ENCODE results near the gene ABCD3. TPM values are rescaled to one million over a fixed set of nuclear protein-coding genes. Genes with fewer than 3 reads are reported as not detected.

ABCD3 gene
- total RNA-seq, 2 experiments from 2014 or later: 29.2 to 30.8 TPM

- CTCF ChIA-PET: interaction anchor here (1.0 kb wide), 1 partner anchor 16 kb away, joined by 6 read pairs; no protein-coding TSS in a partner anchor
- Mint-ChIP-seq H3K27me3 (ENCODE audit: low read depth) (peaks cover 15% of the 10 kb centered on the region), H3K27ac (no peak overlapping the region), H3K4me1 (ENCODE audit: low read depth) (peaks cover 1% of the 10 kb centered on the region), H3K36me3 (ENCODE audit: low read depth) (no peaks in the 10 kb centered on the region), H3K9me3 (no peaks in the 10 kb centered on the region), H3K4me3 (no peak overlapping the region)
- intact Hi-C loops (cut with micrococcal nuclease): loop anchor here (10.0 kb wide), 1 partner anchor 855 kb away; no protein-coding TSS in a partner anchor
- DNase-seq: no peak
Measured at GRCh38 chr1:94549706-94550105, 131.5 kb downstream of the ABCD3 start.

- Mint-ChIP-seq H3K4me1 (ENCODE audit: low read depth) (no peaks in the 10 kb centered on the region), H3K27ac (no peak overlapping the region), H3K36me3 (ENCODE audit: low read depth) (no peaks in the 10 kb centered on the region), H3K4me3 (no peak overlapping the region), H3K27me3 (ENCODE audit: low read depth) (peaks cover 17% of the 10 kb centered on the region), H3K9me3 (no peaks in the 10 kb centered on the region)
- CTCF ChIA-PET: interaction anchor here (0.6 kb wide), 1 partner anchor 493 kb away, joined by 3 read pairs; no protein-coding TSS in a partner anchor
- intact Hi-C loops (cut with micrococcal nuclease): no loop called here
- no peak for DNase-seq
Measured at GRCh38 chr1:94550396-94550795, 132.2 kb downstream of the ABCD3 start.

- peaks cover 17% of the 10 kb centered on the region for H3K27me3 Mint-ChIP-seq (ENCODE audit: low read depth)
- intact Hi-C loops (cut with micrococcal nuclease): no loop called here
- H3K4me1 Mint-ChIP-seq (ENCODE audit: low read depth): no peaks in the 10 kb centered on the region
- H3K4me3 Mint-ChIP-seq: no peak overlapping the region
- no peaks in the 10 kb centered on the region for H3K36me3 Mint-ChIP-seq (ENCODE audit: low read depth)
- no peak overlapping the region for H3K27ac Mint-ChIP-seq
- CTCF ChIA-PET: interaction anchor here (0.6 kb wide), 1 partner anchor 492 kb away, joined by 3 read pairs; no protein-coding TSS in a partner anchor
- DNase-seq: no peak
- no peaks in the 10 kb centered on the region for H3K9me3 Mint-ChIP-seq
Measured at GRCh38 chr1:94550800-94551241, 132.6 kb downstream of the ABCD3 start.

- no peak for DNase-seq
- CTCF ChIA-PET: no interaction called here
- H3K9me3 Mint-ChIP-seq: no peaks in the 10 kb centered on the region
- peaks cover 13% of the 10 kb centered on the region for H3K27me3 Mint-ChIP-seq (ENCODE audit: low read depth)
- no peaks in the 10 kb centered on the region for H3K4me1 Mint-ChIP-seq (ENCODE audit: low read depth)
- H3K4me3 Mint-ChIP-seq: no peak overlapping the region
- no peak overlapping the region for H3K27ac Mint-ChIP-seq
- H3K36me3 Mint-ChIP-seq (ENCODE audit: low read depth): no peaks in the 10 kb centered on the region
- intact Hi-C loops (cut with micrococcal nuclease): no loop called here
Measured at GRCh38 chr1:94551449-94551848, 133.3 kb downstream of the ABCD3 start.

GRCh38 chr1:94552071-94552586 lies 133.9 kb downstream of the ABCD3 start:
- Mint-ChIP-seq H3K9me3 (no peaks in the 10 kb centered on the region), H3K27ac (no peak overlapping the region), H3K36me3 (ENCODE audit: low read depth) (no peaks in the 10 kb centered on the region), H3K27me3 (ENCODE audit: low read depth) (peaks cover 7% of the 10 kb centered on the region), H3K4me1 (ENCODE audit: low read depth) (no peaks in the 10 kb centered on the region), H3K4me3 (no peak overlapping the region)
- intact Hi-C loops (cut with micrococcal nuclease): no loop called here
- CTCF ChIA-PET: no interaction called here
- DNase-seq: no peak

GRCh38 chr1:94553323-94553730 lies 135.1 kb downstream of the ABCD3 start:
- Mint-ChIP-seq H3K36me3 (ENCODE audit: low read depth) (no peaks in the 10 kb centered on the region), H3K9me3 (no peaks in the 10 kb centered on the region), H3K4me3 (no peak overlapping the region), H3K27me3 (ENCODE audit: low read depth) (peaks cover 7% of the 10 kb centered on the region), H3K4me1 (ENCODE audit: low read depth) (no peaks in the 10 kb centered on the region), H3K27ac (no peak overlapping the region)
- intact Hi-C loops (cut with micrococcal nuclease): no loop called here
- DNase-seq: no peak
- CTCF ChIA-PET: no interaction called here

- intact Hi-C loops (cut with micrococcal nuclease): no loop called here
- Mint-ChIP-seq H3K9me3 (no peaks in the 10 kb centered on the region), H3K27me3 (ENCODE audit: low read depth) (peaks cover 7% of the 10 kb centered on the region), H3K27ac (no peak overlapping the region), H3K36me3 (ENCODE audit: low read depth) (no peaks in the 10 kb centered on the region), H3K4me3 (no peak overlapping the region), H3K4me1 (ENCODE audit: low read depth) (no peaks in the 10 kb centered on the region)
- CTCF ChIA-PET: no interaction called here
- no peak for DNase-seq
Measured at GRCh38 chr1:94553931-94554330, 135.7 kb downstream of the ABCD3 start.

- peaks cover 7% of the 10 kb centered on the region for H3K27me3 Mint-ChIP-seq (ENCODE audit: low read depth)
Measured at GRCh38 chr1:94554580-94554979, 136.4 kb downstream of the ABCD3 start.

GRCh38 chr1:94555091-94555490 lies 136.9 kb downstream of the ABCD3 start:
- Mint-ChIP-seq H3K36me3 (ENCODE audit: low read depth) (no peaks in the 10 kb centered on the region), H3K4me1 (ENCODE audit: low read depth) (no peaks in the 10 kb centered on the region), H3K27ac (no peak overlapping the region), H3K9me3 (no peaks in the 10 kb centered on the region), H3K27me3 (ENCODE audit: low read depth) (peaks cover 5% of the 10 kb centered on the region), H3K4me3 (no peak overlapping the region)
- no peak for DNase-seq
- intact Hi-C loops (cut with micrococcal nuclease): no loop called here
- CTCF ChIA-PET: no interaction called here

More at GRCh38 chr1:94554580-94554979, 136.4 kb downstream of the ABCD3 start:
- H3K27ac Mint-ChIP-seq: no peak overlapping the region
- CTCF ChIA-PET: no interaction called here
- no peaks in the 10 kb centered on the region for H3K9me3 Mint-ChIP-seq
- no peak overlapping the region for H3K4me3 Mint-ChIP-seq
- H3K36me3 Mint-ChIP-seq (ENCODE audit: low read depth): no peaks in the 10 kb centered on the region
- intact Hi-C loops (cut with micrococcal nuclease): no loop called here
- DNase-seq: no peak
- H3K4me1 Mint-ChIP-seq (ENCODE audit: low read depth): no peaks in the 10 kb centered on the region

- no peaks in the 10 kb centered on the region for H3K4me1 Mint-ChIP-seq (ENCODE audit: low read depth)
- no peaks in the 10 kb centered on the region for H3K36me3 Mint-ChIP-seq (ENCODE audit: low read depth)
- CTCF ChIA-PET: no interaction called here
- intact Hi-C loops (cut with micrococcal nuclease): no loop called here
- H3K27me3 Mint-ChIP-seq (ENCODE audit: low read depth): peaks cover 3% of the 10 kb centered on the region
- no peaks in the 10 kb centered on the region for H3K9me3 Mint-ChIP-seq
- no peak for DNase-seq
- H3K27ac Mint-ChIP-seq: no peak overlapping the region
- no peak overlapping the region for H3K4me3 Mint-ChIP-seq
Measured at GRCh38 chr1:94559921-94560320, 141.7 kb downstream of the ABCD3 start.

- H3K27me3 Mint-ChIP-seq (ENCODE audit: low read depth): no peaks in the 10 kb centered on the region
- H3K9me3 Mint-ChIP-seq: no peaks in the 10 kb centered on the region
- CTCF ChIA-PET: no interaction called here
- no peaks in the 10 kb centered on the region for H3K4me1 Mint-ChIP-seq (ENCODE audit: low read depth)
- no peak overlapping the region for H3K27ac Mint-ChIP-seq
- no peak for DNase-seq
- intact Hi-C loops (cut with micrococcal nuclease): no loop called here
- H3K4me3 Mint-ChIP-seq: no peak overlapping the region
- H3K36me3 Mint-ChIP-seq (ENCODE audit: low read depth): no peaks in the 10 kb centered on the region
Measured at GRCh38 chr1:94560333-94560732, 142.1 kb downstream of the ABCD3 start.

- H3K27ac Mint-ChIP-seq: no peak overlapping the region
- H3K9me3 Mint-ChIP-seq: no peaks in the 10 kb centered on the region
- no peak for DNase-seq
- CTCF ChIA-PET: no interaction called here
- intact Hi-C loops (cut with micrococcal nuclease): no loop called here
- H3K36me3 Mint-ChIP-seq (ENCODE audit: low read depth): no peaks in the 10 kb centered on the region
- H3K4me1 Mint-ChIP-seq (ENCODE audit: low read depth): no peaks in the 10 kb centered on the region
- H3K4me3 Mint-ChIP-seq: no peak overlapping the region
- H3K27me3 Mint-ChIP-seq (ENCODE audit: low read depth): no peaks in the 10 kb centered on the region
Measured at GRCh38 chr1:94562519-94563260, 144.5 kb downstream of the ABCD3 start.

- H3K9me3 Mint-ChIP-seq: peaks cover 4% of the 10 kb centered on the region
- CTCF ChIA-PET: interaction anchor here (1.1 kb wide), 1 partner anchor 17 kb away, joined by 6 read pairs; no protein-coding TSS in a partner anchor
- intact Hi-C loops (cut with micrococcal nuclease): no loop called here
Measured at GRCh38 chr1:94565901-94566300, 147.7 kb downstream of the ABCD3 start.

More at GRCh38 chr1:94565901-94566300, 147.7 kb downstream of the ABCD3 start:
- H3K27ac Mint-ChIP-seq: no peak overlapping the region
- no peaks in the 10 kb centered on the region for H3K4me1 Mint-ChIP-seq (ENCODE audit: low read depth)
- no peaks in the 10 kb centered on the region for H3K36me3 Mint-ChIP-seq (ENCODE audit: low read depth)
- H3K4me3 Mint-ChIP-seq: no peak overlapping the region
- H3K27me3 Mint-ChIP-seq (ENCODE audit: low read depth): no peaks in the 10 kb centered on the region
- DNase-seq: no peak
